PC-9 (cell line): ENCODE results near the gene PALMD. TPM values are rescaled to one million over a fixed set of nuclear protein-coding genes. Genes with fewer than 3 reads are reported as not detected.

Experiments
- BruUV-seq: library from RNA; stranded (reverse); fragments of 400-500 nt; replicated peaks from 2 replicates; lab custom pipeline; 2021; lab: Mats Ljungman, UMichigan
- CTCF ChIA-PET: fragments of 300-600 bp; sonication (Branson Sonifier 250); formaldehyde crosslinking; loops from one replicate; lab custom pipeline; 2022; ENCODE audit warnings: antibody characterized with exemption; lab: Charles Lee
- POLR2A ChIA-PET: fragments of 300-600 bp; sonication (Branson Sonifier 250); formaldehyde crosslinking; loops from one replicate; lab custom pipeline; 2022; ENCODE audit warnings: antibody characterized with exemption; ENCODE audit not compliant: unreplicated experiment; lab: Charles Lee
- DNase-seq, 2 experiments: peaks; one replicate each; pipeline versions ENCODE4 v3.0.0 to v3.0.0-alpha.2; 2015 to 2022; ENCODE audit warnings: mixed read lengths in 1 of 2
- H2AFZ ChIP-seq: fragments of 200-600 bp; sonication (generic); 2 replicates; pipeline ENCODE4 v1.8.1; 2017; ENCODE audit warnings: antibody characterized with exemption
- H3F3A ChIP-seq: fragments of 200-600 bp; sonication (generic); 2 replicates; pipeline ENCODE4 v1.8.1; 2017; ENCODE audit warnings: antibody characterized with exemption, mild to moderate bottlenecking, low read depth; ENCODE audit not compliant: insufficient read depth
- H3K27ac ChIP-seq: fragments of 200-600 bp; sonication (generic); 2 replicates; pipeline ENCODE4 v1.6.1; 2016; ENCODE audit warnings: mixed run types
- H3K27me3 ChIP-seq: fragments of 200-600 bp; sonication (generic); 2 replicates; pipeline ENCODE4 v1.6.1; 2016; ENCODE audit warnings: low read depth, mixed run types; ENCODE audit not compliant: insufficient read depth
- H3K36me3 ChIP-seq: fragments of 200-600 bp; sonication (generic); 2 replicates; pipeline ENCODE4 v1.6.1; 2016; ENCODE audit warnings: low read depth, mixed run types
- H3K4me1 ChIP-seq: fragments of 200-600 bp; sonication (generic); replicated peaks from 2 replicates; pipeline ENCODE4 v1.6.1; 2016; ENCODE audit warnings: mixed run types; ENCODE audit not compliant: insufficient read depth
- H3K4me2 ChIP-seq: fragments of 200-600 bp; sonication (generic); 2 replicates; pipeline ENCODE4 v1.6.1; 2017; ENCODE audit warnings: mixed run types
- H3K4me3 ChIP-seq: fragments of 200-600 bp; sonication (generic); 2 replicates; pipeline ENCODE4 v1.6.1; 2016; ENCODE audit warnings: mixed run types
- H3K79me2 ChIP-seq: fragments of 200-600 bp; sonication (generic); 2 replicates; pipeline ENCODE4 v1.6.1; 2017; ENCODE audit warnings: low read depth, mixed run types
- H3K9me2 ChIP-seq: fragments of 200-600 bp; sonication (generic); 2 replicates; pipeline ENCODE4 v1.8.1; 2017; ENCODE audit warnings: mild to moderate bottlenecking; ENCODE audit not compliant: insufficient read depth
- H3K9me3 ChIP-seq: fragments of 200-600 bp; sonication (generic); 2 replicates; pipeline ENCODE4 v1.8.1; 2016; ENCODE audit warnings: low read depth; ENCODE audit not compliant: insufficient read depth
- H4K20me1 ChIP-seq: fragments of 200-600 bp; sonication (generic); 2 replicates; pipeline ENCODE4 v1.8.1; 2017; ENCODE audit not compliant: insufficient read depth
- EZH2 ChIP-seq: fragments of 200-600 bp; sonication (generic); IDR thresholded peaks from 2 replicates; pipeline ENCODE4 v1.8.0; 2017; ENCODE audit warnings: antibody characterized with exemption, low read depth
- intact Hi-C: fragments of 100-400 bp; cut with micrococcal nuclease; formaldehyde crosslinking; loops from one replicate; pipeline ENCODE4 v1.10.0; 2022; ENCODE audit not compliant: unreplicated experiment
- total RNA-seq: library from RNA; stranded (reverse); gene quantifications from 2 replicates; pipeline ENCODE4 v1.2.3, GENCODE V29; 2021
- TF ChIP-seq, protein P1 (sequence below): fragments of 200-600 bp; sonication (generic); conservative IDR thresholded peaks from 2 replicates; pipeline ENCODE4 v1.6.1; 2017; ENCODE audit warnings: mixed run types, antibody characterized with exemption, mild to moderate bottlenecking, moderate library complexity

The PALMD gene
- total RNA-seq, 1 experiment from 2014 or later = 0.68 TPM

DNA sequence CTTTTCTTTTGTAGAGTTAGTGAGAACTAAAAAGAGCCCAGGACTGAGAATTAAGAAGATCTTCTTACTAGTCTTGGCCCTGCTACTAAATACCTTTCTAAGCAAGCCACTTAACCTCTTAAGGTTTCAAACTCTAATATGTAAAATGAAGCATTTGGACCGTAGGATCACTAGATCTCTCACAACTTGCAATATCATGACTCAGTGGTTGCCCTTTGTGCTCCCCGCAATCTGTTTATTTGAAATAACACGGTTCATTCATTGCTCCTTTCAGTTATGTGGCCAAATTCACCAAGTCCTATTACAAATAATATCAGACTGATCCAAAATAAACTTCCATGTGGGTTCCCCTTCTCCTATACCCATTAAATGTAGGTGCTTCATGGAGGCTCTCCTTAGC is 10.8 kb downstream of the PALMD start:
- H3K9me2 ChIP-seq = no peaks in the 10 kb centered on the region
- H3K36me3 ChIP-seq = no peaks in the 10 kb centered on the region
- H3K4me1 ChIP-seq = peaks cover 40% of the 10 kb centered on the region
- intact Hi-C loops = no loop called here
- CTCF ChIA-PET = no interaction called here
- H4K20me1 ChIP-seq = no peaks in the 10 kb centered on the region
- no peak overlapping the region for H3K4me2 ChIP-seq
- no peaks in the 10 kb centered on the region for H3K79me2 ChIP-seq
- H3K27ac ChIP-seq = no peak overlapping the region
- no TSS peak for BruUV-seq
- H3F3A ChIP-seq = peaks cover 19% of the 10 kb centered on the region
- POLR2A ChIA-PET = interaction anchor here (0.6 kb wide), 1 partner anchor 34 kb away, joined by 3 read pairs; no protein-coding TSS in a partner anchor
- no peaks in the 10 kb centered on the region for H3K9me3 ChIP-seq
- DNase-seq = no peak
- H2AFZ ChIP-seq = no peak overlapping the region
- TF ChIP-seq, protein P1, sequence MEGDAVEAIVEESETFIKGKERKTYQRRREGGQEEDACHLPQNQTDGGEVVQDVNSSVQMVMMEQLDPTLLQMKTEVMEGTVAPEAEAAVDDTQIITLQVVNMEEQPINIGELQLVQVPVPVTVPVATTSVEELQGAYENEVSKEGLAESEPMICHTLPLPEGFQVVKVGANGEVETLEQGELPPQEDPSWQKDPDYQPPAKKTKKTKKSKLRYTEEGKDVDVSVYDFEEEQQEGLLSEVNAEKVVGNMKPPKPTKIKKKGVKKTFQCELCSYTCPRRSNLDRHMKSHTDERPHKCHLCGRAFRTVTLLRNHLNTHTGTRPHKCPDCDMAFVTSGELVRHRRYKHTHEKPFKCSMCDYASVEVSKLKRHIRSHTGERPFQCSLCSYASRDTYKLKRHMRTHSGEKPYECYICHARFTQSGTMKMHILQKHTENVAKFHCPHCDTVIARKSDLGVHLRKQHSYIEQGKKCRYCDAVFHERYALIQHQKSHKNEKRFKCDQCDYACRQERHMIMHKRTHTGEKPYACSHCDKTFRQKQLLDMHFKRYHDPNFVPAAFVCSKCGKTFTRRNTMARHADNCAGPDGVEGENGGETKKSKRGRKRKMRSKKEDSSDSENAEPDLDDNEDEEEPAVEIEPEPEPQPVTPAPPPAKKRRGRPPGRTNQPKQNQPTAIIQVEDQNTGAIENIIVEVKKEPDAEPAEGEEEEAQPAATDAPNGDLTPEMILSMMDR = no peak
- TF ChIP-seq EZH2 = no peak
- no peak overlapping the region for H3K4me3 ChIP-seq
- H3K27me3 ChIP-seq = no peaks in the 10 kb centered on the region

DNA sequence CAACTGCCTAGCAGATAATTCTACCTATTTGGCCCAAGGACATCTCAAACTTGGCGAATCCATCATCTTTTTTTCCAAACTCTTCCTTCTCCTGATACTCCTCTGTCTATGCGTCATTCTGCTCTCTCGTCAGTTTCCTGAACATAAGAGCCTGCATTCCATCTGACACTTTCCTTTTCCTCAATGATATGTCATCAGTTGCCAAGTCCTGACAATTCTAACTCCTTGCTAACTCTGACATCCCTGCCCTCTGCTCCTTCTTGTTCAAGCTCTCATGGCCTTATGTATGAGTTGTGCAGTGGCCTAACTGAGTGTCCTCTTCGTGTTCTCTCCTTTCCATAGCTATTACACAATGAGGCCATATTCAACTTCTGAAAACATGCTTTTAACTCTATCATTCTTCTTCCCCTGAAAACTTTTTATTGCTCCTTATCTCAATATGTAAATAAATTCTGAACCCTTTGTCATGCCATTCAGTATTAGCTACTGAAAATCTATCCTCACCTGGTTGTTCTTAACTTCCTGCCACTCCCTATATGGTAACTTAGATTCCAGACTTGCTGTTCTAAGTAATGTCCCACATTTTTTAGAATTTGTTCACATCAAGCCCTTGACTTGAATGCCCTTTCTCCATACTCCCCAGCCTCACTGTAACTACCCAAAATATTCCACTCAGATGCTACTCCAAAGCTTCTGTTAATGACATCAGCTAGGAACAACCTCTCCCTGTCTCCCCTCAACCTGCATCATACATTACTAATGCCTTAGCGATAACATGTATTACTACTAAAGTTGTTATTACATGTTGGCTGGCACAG is 11.5 kb downstream of the PALMD start:
- H3K79me2 ChIP-seq = no peaks in the 10 kb centered on the region
- H3K4me1 ChIP-seq = peaks cover 47% of the 10 kb centered on the region
- H3F3A ChIP-seq = peaks cover 26% of the 10 kb centered on the region
- no peak for TF ChIP-seq EZH2
- TF ChIP-seq, protein P1 = no peak
- H3K9me2 ChIP-seq = no peaks in the 10 kb centered on the region
- CTCF ChIA-PET = interaction anchor here (0.6 kb wide), 1 partner anchor 432 kb away, joined by 3 read pairs; no protein-coding TSS in a partner anchor
- no peak overlapping the region for H2AFZ ChIP-seq
- no peaks in the 10 kb centered on the region for H4K20me1 ChIP-seq
- no peak overlapping the region for H3K4me2 ChIP-seq
- H3K9me3 ChIP-seq = no peaks in the 10 kb centered on the region
- no peak overlapping the region for H3K27ac ChIP-seq
- H3K4me3 ChIP-seq = no peak overlapping the region
- no peak for DNase-seq
- no peaks in the 10 kb centered on the region for H3K27me3 ChIP-seq
- BruUV-seq = no TSS peak
- H3K36me3 ChIP-seq = no peaks in the 10 kb centered on the region
- POLR2A ChIA-PET = no interaction called here
- intact Hi-C loops = no loop called here

GRCh38 chr1:99658031-99658290 is 12.0 kb downstream of the PALMD start:
- TF ChIP-seq, protein P1 = no peak
- no peak for TF ChIP-seq EZH2
- intact Hi-C loops = no loop called here
- H3K4me1 ChIP-seq = peaks cover 53% of the 10 kb centered on the region
- DNase-seq = no peak
- H3K9me2 ChIP-seq = no peaks in the 10 kb centered on the region
- no peaks in the 10 kb centered on the region for H4K20me1 ChIP-seq
- no peak overlapping the region for H3K4me3 ChIP-seq
- no peaks in the 10 kb centered on the region for H3K9me3 ChIP-seq
- H3K27ac ChIP-seq = no peak overlapping the region
- no peaks in the 10 kb centered on the region for H3K36me3 ChIP-seq
- no peak overlapping the region for H2AFZ ChIP-seq
- no peak overlapping the region for H3K4me2 ChIP-seq
- CTCF ChIA-PET = interaction anchor here (0.6 kb wide), 1 partner anchor 432 kb away, joined by 3 read pairs; no protein-coding TSS in a partner anchor
- POLR2A ChIA-PET = no interaction called here
- no peaks in the 10 kb centered on the region for H3K27me3 ChIP-seq
- BruUV-seq = no TSS peak
- no peaks in the 10 kb centered on the region for H3K79me2 ChIP-seq
- H3F3A ChIP-seq = peaks cover 31% of the 10 kb centered on the region
